ENCODE data around the gene GALNT14.

Gene GALNT14

DNA sequence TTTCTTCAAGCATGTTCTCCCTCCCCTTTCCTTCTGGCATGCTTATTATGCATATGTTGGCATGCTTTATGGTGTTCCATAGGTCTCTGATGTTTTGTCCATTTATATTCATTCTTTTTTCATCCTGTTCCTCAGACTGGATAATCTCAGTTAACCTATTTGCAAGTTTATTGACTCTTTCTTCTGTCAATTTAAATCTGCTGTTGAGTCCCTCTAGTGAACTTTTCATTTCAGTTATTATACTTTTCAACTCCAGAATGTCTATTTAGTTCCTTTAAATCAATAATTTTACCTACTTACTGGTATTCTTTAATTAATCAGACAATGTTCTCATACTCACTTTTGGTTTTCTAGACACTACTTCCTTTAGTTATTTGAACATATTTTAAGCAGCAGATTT is 101.2 kb downstream of the GALNT14 start:
- Mint-ChIP-seq H3K36me3 (ENCODE audit: low read depth) (peaks cover 4% of the 10 kb centered on the region), H3K9me3 (peaks cover 31% of the 10 kb centered on the region), H3K27ac (no peak overlapping the region), H3K4me3 (no peak overlapping the region), H3K4me1 (ENCODE audit: low read depth) (no peaks in the 10 kb centered on the region), H3K27me3 (no peaks in the 10 kb centered on the region)

DNA sequence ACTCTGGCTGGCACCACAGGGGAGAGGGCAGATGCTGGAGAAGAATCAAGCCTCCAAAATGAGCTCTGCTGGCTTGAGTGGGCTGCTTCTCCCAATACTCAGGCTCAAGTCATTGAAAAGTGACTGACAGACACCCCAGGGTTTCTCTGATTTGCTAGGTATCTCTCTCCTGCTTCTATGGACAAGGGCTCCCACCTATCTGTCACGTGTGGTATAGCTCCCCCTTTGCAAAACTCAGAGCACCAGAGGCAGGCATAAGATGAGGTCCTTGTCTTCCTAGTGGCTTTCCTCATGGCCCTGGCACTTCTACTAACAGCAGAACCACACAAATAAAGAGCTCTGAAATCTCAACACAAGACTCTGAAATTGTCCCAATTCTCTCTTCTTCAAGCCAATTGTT is 105.2 kb downstream of the GALNT14 start:
- Mint-ChIP-seq H3K9me3 (peaks cover 25% of the 10 kb centered on the region), H3K4me1 (ENCODE audit: low read depth) (no peaks in the 10 kb centered on the region), H3K27ac (no peak overlapping the region), H3K27me3 (peaks cover 7% of the 10 kb centered on the region), H3K36me3 (ENCODE audit: low read depth) (peaks cover 4% of the 10 kb centered on the region), H3K4me3 (no peak overlapping the region)

DNA sequence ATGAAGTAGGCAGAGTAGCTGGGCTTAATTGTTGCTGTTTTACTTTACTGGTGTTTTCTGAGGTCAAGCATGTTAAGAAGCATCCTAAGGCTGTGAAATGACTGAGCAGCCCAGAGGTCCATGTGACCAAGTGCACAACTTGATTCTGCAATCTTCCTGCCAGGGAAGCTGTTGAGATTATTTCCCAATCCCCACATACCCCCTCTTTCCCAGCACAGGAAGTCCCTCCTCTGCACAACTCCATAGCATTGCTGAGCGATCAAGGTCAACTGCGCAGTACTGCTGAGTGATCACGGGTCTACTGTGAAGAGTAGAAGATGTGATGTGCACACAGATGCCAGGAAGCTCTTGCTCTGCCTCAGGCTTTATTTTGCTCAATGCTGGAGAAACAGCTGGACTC is 105.8 kb downstream of the GALNT14 start:
- Mint-ChIP-seq H3K9me3 (peaks cover 21% of the 10 kb centered on the region), H3K4me3 (no peak overlapping the region), H3K4me1 (ENCODE audit: low read depth) (no peaks in the 10 kb centered on the region), H3K36me3 (ENCODE audit: low read depth) (peaks cover 4% of the 10 kb centered on the region), H3K27ac (no peak overlapping the region), H3K27me3 (peaks cover 7% of the 10 kb centered on the region)

DNA sequence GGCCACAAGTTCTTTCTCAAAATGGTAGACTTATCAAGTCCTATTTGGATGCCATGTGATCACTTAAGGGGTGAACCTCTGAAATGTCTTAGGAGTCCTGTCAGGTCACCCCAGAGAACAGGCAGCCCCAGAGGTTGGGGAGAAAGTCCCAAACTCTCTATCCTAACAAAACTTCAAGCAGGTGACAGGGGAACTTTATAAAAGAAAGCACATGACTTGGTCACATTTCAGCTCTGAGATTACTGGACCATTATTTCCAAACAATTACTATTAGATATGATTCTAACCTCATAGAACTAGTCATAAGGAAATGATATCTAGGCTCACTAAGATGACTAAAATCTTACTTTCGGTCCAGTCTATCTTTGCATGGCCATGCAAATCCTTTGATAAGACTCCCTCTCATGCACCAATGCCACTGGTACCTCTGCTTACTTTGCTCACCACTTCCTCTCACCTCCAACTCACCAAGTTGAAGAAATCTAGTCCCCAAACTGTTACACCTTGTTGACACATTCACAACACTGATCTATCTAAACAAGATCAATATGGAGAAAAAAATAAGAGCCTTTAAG is 107.0 kb downstream of the GALNT14 start:
- no peak overlapping the region for H3K4me3 Mint-ChIP-seq
- no peak overlapping the region for H3K27ac Mint-ChIP-seq

DNA sequence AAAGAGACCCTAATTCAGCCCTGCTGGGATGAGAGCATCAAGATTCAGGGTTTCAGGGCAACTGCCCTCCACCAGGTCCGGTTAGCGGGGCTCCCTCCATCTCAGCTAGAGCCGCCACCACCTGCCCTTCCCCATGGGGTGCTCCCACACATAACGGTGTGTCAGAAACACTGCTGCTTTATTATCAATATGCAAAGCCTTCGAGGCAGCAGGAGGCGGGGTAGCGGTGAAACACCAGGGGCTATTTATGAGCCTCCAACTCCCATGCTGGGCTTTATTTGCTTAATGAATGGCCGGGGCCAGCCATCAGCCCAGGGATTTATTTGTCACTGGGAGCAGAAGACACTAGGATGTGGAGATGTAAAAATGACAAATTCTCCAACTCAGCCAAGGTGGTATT is 109.8 kb downstream of the GALNT14 start:
- H3K36me3 Mint-ChIP-seq (ENCODE audit: low read depth): no peaks in the 10 kb centered on the region
- no peak overlapping the region for H3K4me3 Mint-ChIP-seq
- no peak overlapping the region for H3K27ac Mint-ChIP-seq
- no peaks in the 10 kb centered on the region for H3K4me1 Mint-ChIP-seq (ENCODE audit: low read depth)
- H3K9me3 Mint-ChIP-seq: no peaks in the 10 kb centered on the region
- peaks cover 7% of the 10 kb centered on the region for H3K27me3 Mint-ChIP-seq

More for the DNA sequence above, 107.0 kb downstream of the GALNT14 start:
- Mint-ChIP-seq H3K36me3 (ENCODE audit: low read depth) (peaks cover 3% of the 10 kb centered on the region), H3K4me1 (ENCODE audit: low read depth) (no peaks in the 10 kb centered on the region), H3K27me3 (peaks cover 7% of the 10 kb centered on the region), H3K9me3 (peaks cover 10% of the 10 kb centered on the region)

GRCh38 chr2:31027549-31027948 is 110.7 kb downstream of the GALNT14 start:
- H3K36me3 Mint-ChIP-seq (ENCODE audit: low read depth): no peaks in the 10 kb centered on the region
- H3K4me1 Mint-ChIP-seq (ENCODE audit: low read depth): no peaks in the 10 kb centered on the region
- no peak overlapping the region for H3K4me3 Mint-ChIP-seq
- H3K27ac Mint-ChIP-seq: no peak overlapping the region
- peaks cover 7% of the 10 kb centered on the region for H3K27me3 Mint-ChIP-seq
- H3K9me3 Mint-ChIP-seq: no peaks in the 10 kb centered on the region

- Mint-ChIP-seq H3K9me3 (no peaks in the 10 kb centered on the region), H3K27me3 (no peaks in the 10 kb centered on the region), H3K4me1 (ENCODE audit: low read depth) (no peaks in the 10 kb centered on the region), H3K27ac (no peak overlapping the region), H3K4me3 (no peak overlapping the region), H3K36me3 (ENCODE audit: low read depth) (no peaks in the 10 kb centered on the region)
Observed at GRCh38 chr2:31023541-31023940, 114.7 kb downstream of the GALNT14 start.

DNA sequence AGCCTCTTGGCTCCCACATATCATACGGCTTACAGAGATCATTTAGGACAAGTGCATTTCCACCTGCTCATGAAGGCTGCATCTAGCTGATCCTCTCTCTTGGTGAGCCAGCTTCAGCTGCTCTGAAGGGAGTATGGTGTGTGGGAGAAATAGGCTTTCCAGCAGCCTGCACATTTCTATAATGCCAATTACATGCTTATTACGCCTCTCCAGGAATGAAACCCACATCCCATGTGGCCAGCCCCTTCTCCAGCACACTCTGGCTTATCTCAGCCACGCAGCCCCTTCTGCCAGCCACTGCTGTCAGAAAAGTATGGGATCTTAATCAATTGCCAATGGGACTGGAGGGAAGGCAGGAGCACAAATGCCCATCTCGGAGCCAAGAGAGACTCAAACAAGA is 117.5 kb downstream of the GALNT14 start:
- Mint-ChIP-seq H3K36me3 (ENCODE audit: low read depth) (no peaks in the 10 kb centered on the region), H3K27me3 (no peaks in the 10 kb centered on the region), H3K27ac (no peak overlapping the region), H3K9me3 (no peaks in the 10 kb centered on the region), H3K4me1 (ENCODE audit: low read depth) (no peaks in the 10 kb centered on the region), H3K4me3 (no peak overlapping the region)

DNA sequence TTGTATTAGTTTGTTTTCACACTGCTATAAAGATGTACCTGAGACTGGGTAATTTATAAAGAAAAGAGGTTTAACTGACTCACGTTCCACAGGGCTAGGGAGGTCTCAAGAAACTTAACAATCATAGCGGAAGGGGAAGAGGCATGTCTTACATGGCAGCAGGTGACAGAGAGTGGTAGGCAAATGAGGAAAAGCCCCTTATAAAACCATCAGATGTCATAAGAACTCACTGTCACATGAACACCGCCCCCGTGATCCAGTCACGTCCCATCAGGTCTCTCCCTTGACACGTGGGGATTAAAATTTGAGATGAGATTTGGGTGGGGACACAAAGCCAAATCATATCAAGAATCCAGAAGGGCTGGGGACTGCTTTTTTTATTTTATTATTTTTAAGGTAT is 120.0 kb downstream of the GALNT14 start:
- H3K4me3 Mint-ChIP-seq: no peak overlapping the region
- H3K27me3 Mint-ChIP-seq: no peaks in the 10 kb centered on the region
- H3K27ac Mint-ChIP-seq: no peak overlapping the region

DNA sequence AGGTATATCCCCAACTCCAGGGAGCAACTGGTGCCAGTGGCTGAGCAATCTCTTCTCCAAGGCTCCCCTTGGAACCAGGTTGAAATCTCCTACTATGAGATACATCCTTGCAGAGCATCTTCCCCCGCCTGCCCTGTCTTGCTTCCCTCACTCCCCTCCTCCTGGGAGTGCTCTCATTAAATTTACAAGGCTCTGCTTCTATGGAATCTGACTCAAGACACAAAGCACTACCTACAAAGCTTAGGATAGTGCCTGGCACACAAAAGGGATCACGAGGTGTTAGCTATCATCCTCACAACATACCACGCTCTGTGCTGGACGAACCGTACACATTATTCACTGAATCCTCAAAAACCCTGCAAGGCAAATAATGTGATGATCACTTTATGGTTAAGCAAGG is 121.6 kb downstream of the GALNT14 start:
- Mint-ChIP-seq H3K27me3 (no peaks in the 10 kb centered on the region), H3K27ac (no peak overlapping the region), H3K4me1 (ENCODE audit: low read depth) (no peaks in the 10 kb centered on the region), H3K4me3 (no peak overlapping the region), H3K9me3 (no peaks in the 10 kb centered on the region), H3K36me3 (ENCODE audit: low read depth) (no peaks in the 10 kb centered on the region)

More for the DNA sequence above, 120.0 kb downstream of the GALNT14 start:
- H3K36me3 Mint-ChIP-seq (ENCODE audit: low read depth): no peaks in the 10 kb centered on the region
- H3K4me1 Mint-ChIP-seq (ENCODE audit: low read depth): no peaks in the 10 kb centered on the region
- no peaks in the 10 kb centered on the region for H3K9me3 Mint-ChIP-seq

DNA sequence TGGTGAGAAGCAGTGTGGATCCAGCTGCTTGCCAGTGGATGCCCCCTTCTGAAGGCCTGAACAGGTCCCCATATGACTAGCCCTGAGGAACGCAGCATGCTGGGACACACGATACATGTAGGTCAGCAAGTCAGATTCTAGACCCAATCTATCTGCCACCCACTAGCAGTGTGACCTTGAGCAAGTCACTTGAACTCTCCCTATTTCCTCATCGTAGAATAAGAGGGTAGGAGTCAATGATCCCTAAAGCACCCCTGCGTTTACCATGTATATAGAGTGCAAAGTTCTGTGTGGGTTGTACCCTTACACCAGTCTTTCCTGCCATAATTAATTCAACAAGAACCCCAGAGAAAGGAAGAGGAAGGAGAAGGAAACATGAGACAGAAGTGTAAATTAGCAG is 123.7 kb downstream of the GALNT14 start:
- no peaks in the 10 kb centered on the region for H3K4me1 Mint-ChIP-seq (ENCODE audit: low read depth)

DNA sequence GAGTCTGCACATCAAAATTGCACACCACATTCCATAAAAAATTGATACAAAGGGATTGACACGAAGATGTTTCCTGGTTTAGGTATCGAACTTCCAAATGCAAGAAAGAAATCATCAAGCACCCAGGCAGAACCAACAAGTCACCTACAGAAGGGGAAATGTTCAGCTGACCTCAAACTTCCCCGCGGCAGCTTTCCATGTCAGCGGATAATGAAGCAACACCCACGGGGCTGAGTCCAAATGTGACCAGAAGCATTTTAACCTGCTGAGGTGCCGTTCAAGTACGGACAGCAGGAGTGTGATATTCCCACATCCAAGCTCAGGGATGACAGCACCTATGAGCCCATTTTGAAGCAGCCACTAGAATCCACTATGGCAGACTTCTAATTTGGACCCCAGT is 124.9 kb downstream of the GALNT14 start:
- H3K27me3 Mint-ChIP-seq: peaks cover 3% of the 10 kb centered on the region
- no peaks in the 10 kb centered on the region for H3K4me1 Mint-ChIP-seq (ENCODE audit: low read depth)
- H3K4me3 Mint-ChIP-seq: no peak overlapping the region
- no peak overlapping the region for H3K27ac Mint-ChIP-seq
- H3K9me3 Mint-ChIP-seq: no peaks in the 10 kb centered on the region
- no peaks in the 10 kb centered on the region for H3K36me3 Mint-ChIP-seq (ENCODE audit: low read depth)

More for the DNA sequence above, 123.7 kb downstream of the GALNT14 start:
- Mint-ChIP-seq H3K4me3 (no peak overlapping the region), H3K36me3 (ENCODE audit: low read depth) (no peaks in the 10 kb centered on the region), H3K9me3 (no peaks in the 10 kb centered on the region), H3K27ac (no peak overlapping the region), H3K27me3 (peaks cover 3% of the 10 kb centered on the region)

DNA sequence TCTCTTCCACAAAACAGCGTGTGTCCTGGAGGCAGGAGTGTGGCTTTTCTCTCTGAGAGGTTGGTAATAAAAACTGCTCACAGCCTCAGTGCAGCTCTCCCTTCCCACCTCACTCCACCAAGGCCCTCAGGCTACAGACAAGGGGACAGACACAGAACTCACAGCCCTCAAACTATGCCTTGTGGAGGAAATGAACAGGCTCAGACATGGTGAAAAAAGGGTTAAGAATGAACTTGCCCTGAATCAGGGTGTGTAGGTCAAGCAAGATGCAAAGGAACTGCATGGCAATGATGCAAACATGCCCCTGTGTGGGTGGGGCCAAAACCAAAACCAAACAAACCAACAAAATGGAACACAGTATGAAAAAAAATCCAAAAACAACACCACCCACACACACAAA is 125.8 kb downstream of the GALNT14 start:
- Mint-ChIP-seq H3K4me3 (no peak overlapping the region), H3K27me3 (peaks cover 3% of the 10 kb centered on the region), H3K27ac (no peak overlapping the region), H3K9me3 (no peaks in the 10 kb centered on the region), H3K4me1 (ENCODE audit: low read depth) (no peaks in the 10 kb centered on the region), H3K36me3 (ENCODE audit: low read depth) (no peaks in the 10 kb centered on the region)

DNA sequence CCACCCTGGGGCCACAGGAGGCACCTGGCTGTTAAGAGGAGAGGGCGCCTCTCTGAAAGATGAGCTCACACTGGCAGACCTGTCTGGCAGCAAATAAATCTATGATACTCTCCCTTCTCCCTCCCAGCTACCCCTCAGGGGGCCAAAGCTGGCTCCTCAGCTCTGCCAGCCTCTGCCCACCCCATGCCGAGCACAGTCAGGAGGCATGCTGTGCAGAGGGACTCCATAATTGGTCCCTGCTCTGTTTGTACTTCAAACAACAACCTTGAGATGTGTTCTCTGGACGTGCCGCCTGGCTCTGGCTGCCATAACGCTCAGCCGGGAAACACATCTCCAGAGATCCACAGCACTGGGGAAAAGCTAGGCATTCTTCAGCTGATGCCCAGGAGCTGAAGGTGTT is 126.7 kb downstream of the GALNT14 start:
- Mint-ChIP-seq H3K4me1 (ENCODE audit: low read depth) (no peaks in the 10 kb centered on the region), H3K27me3 (peaks cover 3% of the 10 kb centered on the region), H3K36me3 (ENCODE audit: low read depth) (no peaks in the 10 kb centered on the region), H3K9me3 (no peaks in the 10 kb centered on the region), H3K4me3 (no peak overlapping the region), H3K27ac (no peak overlapping the region)

DNA sequence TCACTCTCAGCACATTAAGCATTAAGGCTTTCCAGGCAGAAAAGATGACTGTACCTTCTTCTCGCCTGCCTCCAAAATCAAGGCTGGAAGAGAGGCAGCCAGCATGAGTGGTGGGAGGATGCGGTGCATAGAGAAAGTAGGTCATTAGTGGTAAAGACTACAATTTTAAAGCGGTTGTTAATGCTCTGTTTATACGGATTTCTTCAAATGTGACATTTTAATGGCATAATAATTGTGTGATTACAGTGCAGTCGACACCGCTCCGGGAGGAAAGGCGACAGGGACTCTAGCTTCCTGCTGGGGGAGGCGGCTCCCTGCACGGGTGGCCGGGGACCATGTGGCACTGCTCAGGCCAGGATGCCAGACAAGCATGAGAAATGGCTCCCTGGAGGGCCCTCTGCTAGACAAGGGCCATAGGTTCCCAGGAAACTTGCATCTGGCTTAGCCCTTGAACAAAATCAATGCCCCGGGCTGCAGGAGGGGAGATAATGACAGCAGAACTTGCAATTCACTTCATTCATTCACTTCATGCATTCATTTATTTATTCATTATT is 129.6 kb downstream of the GALNT14 start:
- Mint-ChIP-seq H3K4me1 (ENCODE audit: low read depth) (no peaks in the 10 kb centered on the region), H3K36me3 (ENCODE audit: low read depth) (no peaks in the 10 kb centered on the region), H3K9me3 (no peaks in the 10 kb centered on the region), H3K27me3 (peaks cover 3% of the 10 kb centered on the region), H3K4me3 (no peak overlapping the region), H3K27ac (no peak overlapping the region)

GRCh38 chr2:31004257-31004656 is 134.0 kb downstream of the GALNT14 start:
- H3K9me3 Mint-ChIP-seq: no peaks in the 10 kb centered on the region
- H3K27ac Mint-ChIP-seq: no peak overlapping the region
- H3K4me1 Mint-ChIP-seq (ENCODE audit: low read depth): no peaks in the 10 kb centered on the region
- H3K4me3 Mint-ChIP-seq: no peak overlapping the region
- no peaks in the 10 kb centered on the region for H3K36me3 Mint-ChIP-seq (ENCODE audit: low read depth)
- no peaks in the 10 kb centered on the region for H3K27me3 Mint-ChIP-seq

All from stimulated activated naive CD8-positive, alpha-beta T cell treated with anti-CD3 and anti-CD28 coated beads, Interleukin-15, Interleukin-2, amounts not matched to agents 100 ng/mL and 50 ng/mL, for 24 hours (primary cell).